ENCODE results near the gene CFAP54. TPM values are rescaled to one million over a fixed set of nuclear protein-coding genes. Genes with fewer than 3 reads are reported as not detected.
"Not testable (repeated sequence)": the region's sequence is repeated elsewhere in the genome, so short reads cannot be mapped to it uniquely, and the experiment has no call there.

Gene CFAP54
- total RNA-seq, 1 donor from 2014 or later, result 11.7 TPM

- DNase-seq (ENCODE audit: extremely low read depth, low read depth, low spot score), result no peak
Measured at GRCh38 chr12:96474206-96474605, 15.2 kb upstream of the CFAP54 start.

DNA sequence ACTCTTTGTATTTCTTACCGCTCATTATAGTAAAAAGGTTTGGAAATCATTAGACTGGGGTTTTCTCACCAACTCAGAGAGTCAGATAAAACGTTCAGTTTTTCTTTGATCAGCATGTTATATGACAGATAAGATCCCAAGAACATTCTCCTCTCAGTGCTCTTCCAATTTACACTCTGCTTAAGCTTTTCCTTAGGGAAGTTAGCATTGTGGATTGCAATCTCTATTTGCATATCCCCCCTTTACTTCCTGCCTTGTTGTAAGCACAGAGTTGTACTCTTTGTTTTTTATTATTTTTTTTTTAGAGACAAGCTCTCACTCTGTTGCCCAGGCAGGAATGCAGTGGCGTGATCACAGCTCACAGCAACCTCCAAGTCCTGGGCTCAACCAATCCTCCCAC, 11.4 kb upstream of the CFAP54 start:
- DNase-seq (ENCODE audit: extremely low read depth, low read depth, low spot score), result no peak

GRCh38 chr12:96482086-96482485, 7.3 kb upstream of the CFAP54 start:
- DNase-seq (ENCODE audit: extremely low read depth, low read depth, low spot score), result no peak

DNA sequence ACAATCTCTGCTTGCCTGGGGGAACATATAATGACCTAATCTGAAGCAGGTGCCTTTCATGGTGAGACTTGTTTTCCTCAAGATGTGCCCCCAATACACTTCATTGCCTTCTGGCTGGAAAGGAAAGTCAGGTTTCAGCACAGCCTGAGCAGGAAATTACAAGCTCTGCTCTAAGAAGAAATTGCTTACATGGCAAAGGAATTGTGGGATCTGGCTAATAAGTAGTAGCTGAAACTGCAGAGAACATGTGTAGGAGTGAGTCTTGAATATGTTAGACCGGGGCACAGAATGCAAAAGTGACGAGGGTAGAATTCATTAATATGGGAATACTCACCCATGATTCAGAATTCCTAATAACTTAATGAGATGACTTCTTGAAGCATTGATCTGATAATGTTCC, 6.3 kb upstream of the CFAP54 start:
- DNase-seq (ENCODE audit: extremely low read depth, low read depth, low spot score), result no peak

DNA sequence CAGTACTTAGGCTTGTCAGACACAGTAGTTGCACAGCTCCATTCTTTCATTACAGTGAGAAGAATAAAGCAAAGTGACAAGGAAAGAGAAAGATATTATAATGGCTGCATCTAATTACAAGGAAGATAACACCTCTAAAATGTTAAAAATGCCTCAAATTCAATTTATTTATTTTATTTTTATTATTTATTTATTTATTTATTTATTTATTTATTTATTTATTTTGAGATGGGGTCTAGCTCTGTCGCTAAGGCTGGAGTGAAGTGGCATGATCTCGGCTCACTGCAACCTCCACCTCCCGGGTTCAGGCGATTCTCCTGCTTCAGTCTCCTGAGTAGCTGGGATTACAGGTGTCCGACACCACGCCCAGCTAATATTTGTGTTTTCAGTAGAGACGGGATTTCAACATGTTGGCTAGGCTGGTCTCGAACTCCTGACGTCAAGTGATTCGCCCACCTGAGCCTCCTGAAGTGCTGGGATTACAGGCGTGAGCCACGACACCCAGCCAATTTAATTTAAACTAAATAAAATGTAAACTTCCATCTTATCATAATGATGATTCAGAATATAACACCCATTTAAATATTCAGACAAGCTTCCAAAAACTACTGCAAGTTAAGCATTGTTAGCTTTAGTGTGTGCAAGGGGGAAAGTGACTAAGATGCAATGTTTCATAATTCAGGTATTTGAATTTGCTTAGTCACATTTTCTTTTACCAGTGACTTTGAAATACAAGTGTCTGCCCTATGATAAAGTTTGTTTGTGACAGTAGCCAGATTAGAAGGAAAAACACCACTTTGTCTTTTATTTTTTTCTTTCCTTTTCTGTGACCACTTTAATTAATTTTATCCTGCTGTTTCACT, 2.4 kb upstream of the CFAP54 start:
- no peak for DNase-seq (ENCODE audit: extremely low read depth, low read depth, low spot score)

- DNase-seq (ENCODE audit: extremely low read depth, low read depth, low spot score), result no peak
Measured at GRCh38 chr12:96487634-96488033, 1.7 kb upstream of the CFAP54 start.

GRCh38 chr12:96493106-96493505, 3.7 kb downstream of the CFAP54 start:
- DNase-seq (ENCODE audit: extremely low read depth, low read depth, low spot score), result no peak

DNA sequence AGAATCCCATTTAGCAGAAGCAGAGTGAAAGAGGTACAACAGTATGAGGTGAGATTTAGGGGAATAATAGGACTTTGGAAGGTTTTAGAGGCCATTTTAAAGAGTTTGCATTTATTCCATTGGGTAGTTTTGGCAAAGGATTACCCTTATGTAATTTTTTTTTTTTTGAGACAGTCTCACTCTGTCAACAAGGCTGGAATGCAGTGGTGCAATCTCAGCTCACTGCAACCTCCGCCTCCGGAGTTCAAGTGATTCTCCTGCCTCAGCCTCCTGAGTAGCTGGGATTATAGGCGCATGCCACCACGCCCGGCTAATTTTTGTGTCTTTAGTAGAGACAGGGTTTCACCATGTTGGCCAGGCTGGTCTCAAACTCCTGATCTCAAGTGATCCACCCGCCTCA, 4.8 kb downstream of the CFAP54 start:
- not testable (repeated sequence) for DNase-seq (ENCODE audit: extremely low read depth, low read depth, low spot score)

DNA sequence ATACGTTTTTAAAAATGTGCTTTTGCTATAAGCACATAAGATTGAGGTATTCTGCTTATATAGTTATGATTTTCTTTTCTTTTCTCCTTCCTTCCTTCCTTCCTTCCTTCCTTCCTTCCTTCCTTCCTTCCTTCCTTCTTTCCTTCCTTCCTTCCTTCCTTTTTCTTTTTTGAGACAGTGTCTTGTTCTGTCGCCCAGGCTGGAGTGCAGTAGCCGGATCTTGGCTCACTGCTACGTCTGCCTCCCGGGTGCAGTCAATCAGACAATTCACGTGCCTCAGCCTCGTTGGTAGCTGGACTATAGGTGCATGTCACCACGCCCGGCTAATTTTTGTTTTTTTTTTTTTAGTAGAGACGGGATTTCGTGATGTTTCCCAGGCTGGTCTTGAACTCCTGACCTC, 5.8 kb downstream of the CFAP54 start:
- no peak for DNase-seq (ENCODE audit: extremely low read depth, low read depth, low spot score)

DNA sequence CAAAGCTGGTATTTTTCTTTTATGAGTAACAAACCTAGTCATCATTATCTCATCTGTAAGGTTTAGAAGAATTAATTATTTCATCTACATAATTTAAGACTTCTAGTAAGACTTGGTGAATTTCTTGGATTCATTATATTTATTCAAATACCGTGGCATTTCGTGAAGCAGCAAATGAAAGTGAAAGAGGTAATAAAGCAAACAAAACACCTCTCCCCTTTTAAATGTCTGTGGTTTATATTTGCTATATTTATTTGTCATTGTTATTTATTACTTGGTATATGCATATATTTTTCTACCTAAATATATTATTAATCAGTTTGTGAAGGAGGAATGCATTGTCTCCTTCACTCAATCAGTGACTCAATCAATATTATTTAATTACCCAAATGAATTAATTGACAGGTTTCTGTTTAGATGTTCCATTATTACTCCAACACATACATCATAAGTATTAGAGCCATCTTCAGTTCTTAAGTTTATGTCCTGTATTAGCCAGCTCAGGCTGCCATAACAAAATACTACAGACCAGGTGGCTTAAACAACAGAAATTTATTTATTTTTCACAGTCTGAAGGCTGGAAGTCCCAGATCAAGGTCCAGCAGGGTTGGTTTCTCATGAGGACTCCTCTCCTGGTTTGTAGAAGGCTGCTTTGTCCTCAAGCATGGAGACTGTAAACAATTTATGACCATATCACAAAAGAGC, 6.6 kb downstream of the CFAP54 start:
- DNase-seq (ENCODE audit: extremely low read depth, low read depth, low spot score), result no peak

DNA sequence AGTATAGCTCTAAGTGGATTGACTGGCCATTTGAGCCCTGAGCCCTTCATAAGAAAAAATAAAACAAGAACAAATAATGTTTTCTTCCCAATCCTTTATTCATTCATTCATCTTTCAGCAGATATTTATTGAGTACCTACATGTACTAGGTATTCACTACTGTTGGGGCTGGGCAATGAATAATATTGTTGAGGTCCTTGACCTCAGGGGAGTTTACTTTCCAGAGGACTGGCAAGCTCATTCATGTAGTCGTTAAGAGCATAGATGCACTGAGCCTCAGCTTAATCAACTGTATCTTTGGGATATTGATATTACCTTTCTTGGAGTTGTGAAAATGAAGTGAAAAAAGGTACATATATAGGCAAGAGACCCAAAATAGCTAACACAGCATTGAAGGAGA, 7.6 kb downstream of the CFAP54 start:
- no peak for DNase-seq (ENCODE audit: extremely low read depth, low read depth, low spot score)

DNA sequence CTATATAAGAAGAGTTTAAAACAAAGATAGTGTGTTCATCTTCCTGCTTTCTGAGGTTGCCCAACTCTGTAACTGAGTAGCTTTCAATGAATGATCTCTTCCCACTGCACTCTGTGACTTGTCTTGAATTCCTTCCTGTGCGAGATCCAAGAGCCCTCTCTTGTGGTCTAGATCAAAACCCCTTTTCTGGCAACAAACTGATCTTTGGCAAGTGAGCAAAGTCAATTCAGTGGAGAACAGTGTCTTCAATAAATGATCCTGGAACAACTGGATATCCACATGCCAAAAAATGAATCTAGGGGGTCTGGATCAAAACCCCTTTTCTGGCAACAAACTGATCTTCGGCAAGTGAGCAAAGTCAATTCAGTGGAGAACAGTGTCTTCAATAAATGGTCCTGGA, 8.5 kb downstream of the CFAP54 start:
- DNase-seq (ENCODE audit: extremely low read depth, low read depth, low spot score), result no peak

DNA sequence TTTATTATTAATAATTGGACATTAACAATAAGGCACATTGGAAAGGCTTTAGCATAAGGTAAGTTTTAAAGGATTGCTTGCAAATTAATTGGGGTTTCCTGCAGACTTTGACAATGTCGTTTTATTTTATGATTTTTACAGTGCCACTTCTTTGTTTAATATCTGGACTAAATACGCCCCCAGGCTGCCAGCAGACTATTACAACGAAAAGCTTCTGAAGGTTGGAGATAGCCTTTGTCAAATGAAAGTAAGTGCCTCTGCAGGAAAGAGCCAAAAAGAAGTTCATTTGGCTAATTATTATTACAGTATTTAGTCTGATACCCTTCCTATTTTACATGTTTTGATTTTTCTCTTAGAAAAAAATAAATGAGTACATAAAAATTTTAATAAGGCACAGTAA, 11.3 kb downstream of the CFAP54 start:
- no peak for DNase-seq (ENCODE audit: extremely low read depth, low read depth, low spot score)

GRCh38 chr12:96501133-96501761, 11.9 kb downstream of the CFAP54 start:
- DNase-seq (ENCODE audit: extremely low read depth, low read depth, low spot score), result peak; percentile 89

- DNase-seq (ENCODE audit: extremely low read depth, low read depth, low spot score), result no peak
Measured at GRCh38 chr12:96501908-96502307, 12.5 kb downstream of the CFAP54 start.

DNA sequence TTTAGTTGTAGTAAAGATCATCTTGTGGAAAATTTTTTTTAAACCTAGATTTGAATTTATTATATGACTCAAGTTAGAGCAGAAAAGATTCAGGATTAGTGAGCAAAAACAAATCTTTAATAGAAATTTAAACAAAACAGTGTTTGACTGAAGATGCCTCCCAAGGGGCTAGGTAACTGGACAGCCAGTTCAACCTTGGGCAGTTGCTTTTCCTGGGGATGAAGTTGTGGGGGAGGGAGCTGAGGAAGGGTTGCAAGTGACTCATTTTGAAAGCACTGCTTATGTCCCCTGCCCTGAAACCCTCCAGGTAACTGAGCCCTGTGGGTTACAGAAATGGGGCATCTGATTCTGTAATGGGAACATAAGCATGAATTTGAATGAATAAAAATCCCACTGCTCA, 13.1 kb downstream of the CFAP54 start:
- DNase-seq (ENCODE audit: extremely low read depth, low read depth, low spot score), result no peak

DNA sequence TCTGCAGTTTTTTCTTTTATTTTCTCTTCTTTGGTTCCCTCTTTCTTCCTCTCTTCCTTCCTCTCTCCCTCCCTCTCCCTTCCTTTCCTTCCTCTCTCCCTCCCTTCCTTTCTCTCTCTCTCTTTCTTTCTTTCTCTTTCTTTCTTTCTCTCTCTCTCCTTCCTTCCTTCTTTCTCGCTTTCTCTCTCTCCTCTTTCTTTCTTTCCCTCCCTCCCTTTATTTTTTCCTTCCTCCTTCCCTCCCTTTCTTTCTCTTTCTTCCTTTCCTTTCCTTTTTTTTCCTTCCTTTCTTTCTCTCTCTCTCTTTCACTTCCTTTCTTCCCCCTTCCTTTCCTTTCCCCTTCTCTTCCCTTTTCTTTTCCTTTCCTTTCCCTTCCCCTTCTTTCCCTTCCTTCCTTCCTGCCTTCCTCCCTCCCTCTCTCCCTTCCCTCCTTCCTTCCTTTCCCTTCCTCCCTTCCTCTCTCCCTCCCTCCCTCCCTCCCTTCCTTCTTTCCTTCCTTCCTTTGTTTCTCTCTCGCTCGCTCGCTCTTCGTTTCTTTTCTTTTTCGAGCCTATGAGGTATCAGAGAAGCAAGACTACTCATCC, 13.7 kb downstream of the CFAP54 start:
- DNase-seq (ENCODE audit: extremely low read depth, low read depth, low spot score), result no peak

- no peak for DNase-seq (ENCODE audit: extremely low read depth, low read depth, low spot score)
Measured at GRCh38 chr12:96503976-96504375, 14.6 kb downstream of the CFAP54 start.

DNA sequence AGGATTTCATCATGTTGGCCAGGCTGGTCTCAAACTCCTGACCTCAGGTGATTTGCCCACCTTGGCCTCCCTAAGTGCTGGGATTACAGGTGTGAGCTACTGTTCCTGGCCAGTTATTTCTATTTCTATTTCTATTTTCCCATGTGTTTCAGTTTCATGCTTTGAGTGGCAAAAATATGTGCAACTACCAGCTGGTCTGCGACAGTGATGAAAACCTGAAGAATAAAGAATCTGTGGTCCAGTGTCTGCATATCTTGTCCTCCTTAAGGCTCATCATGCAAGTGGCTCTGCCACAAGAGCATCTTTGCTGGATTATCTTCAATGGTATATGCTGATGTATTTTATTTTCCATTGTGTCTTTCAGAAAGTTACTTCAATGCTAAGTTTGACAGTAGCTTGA, 17.4 kb downstream of the CFAP54 start:
- no peak for DNase-seq (ENCODE audit: extremely low read depth, low read depth, low spot score)

- no peak for DNase-seq (ENCODE audit: extremely low read depth, low read depth, low spot score)
Measured at GRCh38 chr12:96510306-96510764, 21.0 kb downstream of the CFAP54 start.

GRCh38 chr12:96513166-96513565, 23.8 kb downstream of the CFAP54 start:
- no peak for DNase-seq (ENCODE audit: extremely low read depth, low read depth, low spot score)
